GM21576 (cell line): Measurements from ENCODE around the gene TNNC1.

ENCODE experiments used
- ATAC-seq: cut with Tn5 transposase; IDR thresholded peaks from one replicate; pipeline ENCODE4 v1.9.1; 2021; ENCODE audit warnings: mild to moderate bottlenecking, moderate library complexity; ENCODE audit not compliant: unreplicated experiment

The TNNC1 gene

DNA sequence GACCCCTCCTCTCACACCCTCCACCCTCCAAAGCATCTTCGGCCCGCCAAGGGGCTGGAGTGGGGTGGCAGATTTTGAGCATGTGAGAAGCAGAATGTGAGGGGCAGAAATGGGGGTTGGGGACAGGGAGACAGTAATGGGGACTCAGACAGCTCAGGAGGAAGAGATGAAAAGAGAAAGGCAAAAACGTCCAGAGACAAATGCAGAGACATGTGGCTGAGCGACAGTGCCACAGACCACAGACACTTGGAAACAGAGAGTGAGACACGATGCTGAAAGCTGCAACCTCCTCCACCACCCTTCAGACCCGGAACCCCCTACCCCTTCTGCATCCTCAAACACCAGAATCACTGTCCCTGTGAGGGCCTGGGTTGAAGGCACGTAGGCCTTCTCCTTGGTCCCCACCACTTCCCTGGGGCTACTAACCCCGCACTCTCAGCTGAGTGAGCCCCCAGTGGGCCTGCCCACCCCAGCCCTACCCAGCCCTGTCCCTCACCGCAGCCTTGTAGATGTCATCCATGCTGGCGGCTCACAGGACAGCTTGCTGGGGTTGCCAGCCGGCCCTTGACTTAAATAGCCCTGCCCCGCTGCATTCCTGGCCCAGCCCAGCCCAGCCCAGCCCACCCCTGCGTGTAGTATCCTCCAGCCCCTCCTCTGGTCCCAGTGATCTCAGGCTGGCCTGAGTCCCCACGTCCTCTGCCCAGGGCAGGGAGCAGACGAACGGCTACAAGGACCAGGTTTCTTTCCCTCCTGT is at the start of gene TNNC1:
TSS of gene TNNC1 (minus strand) at position 546 of the 754 bp plus-strand sequence. CDS start at position 520, 26 bp downstream.
- ATAC-seq: no peak

GRCh38 chr3:52502808-52503350 is 49.0 kb upstream of the TNNC1 start:
- no peak for ATAC-seq

- no peak for ATAC-seq
Observed at GRCh38 chr3:52502001-52502400, 48.2 kb upstream of the TNNC1 start.

GRCh38 chr3:52501046-52501445 is 47.2 kb upstream of the TNNC1 start:
- no peak for ATAC-seq

DNA sequence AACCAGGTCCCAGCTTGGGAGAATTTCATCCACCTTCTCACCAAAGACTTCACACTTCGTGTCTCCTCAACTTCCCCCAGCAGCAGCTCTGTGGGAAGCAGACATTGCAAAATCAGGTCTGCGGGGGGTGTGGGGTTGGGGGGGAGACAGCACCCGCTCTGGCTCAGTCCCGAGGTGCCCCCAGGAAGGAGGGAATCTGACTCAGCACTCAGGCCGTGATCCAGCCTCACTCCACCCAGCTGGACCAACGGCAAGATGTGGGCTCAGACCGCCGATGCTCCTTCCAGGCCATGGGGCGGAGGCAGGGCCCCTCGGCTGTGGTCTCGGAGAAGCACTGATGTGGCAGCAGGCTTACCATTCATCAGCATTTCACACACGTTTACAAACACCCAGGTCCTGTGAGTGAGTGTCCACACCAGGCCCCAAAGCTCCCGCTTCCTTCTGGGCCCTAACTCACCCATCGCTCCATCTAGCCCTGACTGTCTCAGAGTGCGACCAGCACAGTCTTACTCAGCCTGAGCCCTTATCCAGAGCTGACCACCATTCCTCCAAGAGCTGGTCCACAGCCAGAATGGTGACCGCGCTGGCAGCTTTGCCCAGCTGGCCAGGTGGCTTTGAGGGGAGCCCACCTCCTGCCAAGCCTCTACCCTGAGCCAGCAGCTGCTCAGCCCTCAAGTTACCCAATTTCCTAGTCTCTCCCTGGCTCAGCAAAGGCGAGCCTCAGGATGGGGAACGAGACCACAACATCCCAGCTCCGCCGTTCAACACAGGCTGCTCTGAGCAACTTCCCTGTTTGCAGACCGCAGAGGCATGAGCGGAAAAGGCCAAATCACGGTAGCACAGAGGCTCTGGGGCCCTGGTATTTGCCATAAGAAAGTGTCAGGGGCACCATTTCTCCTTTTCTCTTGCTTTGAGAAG is 44.6 kb upstream of the TNNC1 start:
- no peak for ATAC-seq

DNA sequence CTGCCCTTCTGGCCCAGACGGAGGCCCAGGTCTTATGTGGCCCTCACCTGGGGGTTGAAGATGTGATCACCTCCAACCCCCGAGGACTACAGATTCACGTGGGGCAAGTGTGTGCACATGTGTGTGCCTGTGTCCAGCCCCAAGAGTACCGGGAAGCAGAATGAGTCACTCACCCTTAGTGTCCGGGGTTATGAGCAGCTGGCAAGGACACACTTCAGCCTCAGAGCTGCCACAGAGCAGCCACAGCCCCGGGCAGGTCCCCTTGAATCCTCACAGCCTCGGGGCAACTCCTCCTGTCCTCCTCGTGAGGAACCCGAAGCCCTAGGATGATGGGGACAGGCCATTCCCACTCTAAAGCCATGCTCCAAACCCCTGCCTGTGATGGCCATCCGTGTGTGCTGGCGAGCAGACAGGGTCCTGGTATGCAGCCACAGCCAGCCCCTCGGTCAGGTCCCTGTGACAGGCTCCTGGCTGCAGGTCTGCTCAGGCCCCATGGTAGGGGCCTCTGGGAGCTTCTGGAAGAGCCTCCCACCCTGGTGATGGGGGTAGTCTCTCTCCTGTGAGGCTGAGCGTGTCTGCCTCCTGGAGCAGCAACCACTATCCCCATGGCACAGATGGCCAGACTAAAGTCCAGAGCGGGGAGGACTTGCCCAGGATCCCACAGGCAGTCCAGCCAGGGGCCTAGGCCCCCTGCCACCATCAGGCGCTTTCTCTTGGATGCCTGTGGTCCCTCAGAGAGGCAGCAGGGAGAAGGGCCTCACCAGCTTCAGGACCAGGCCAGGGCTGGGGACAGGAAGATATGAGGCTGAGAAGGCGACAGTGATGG is 42.1 kb upstream of the TNNC1 start:
- ATAC-seq: no peak

GRCh38 chr3:52494886-52495495 is 41.1 kb upstream of the TNNC1 start, which contains the start of gene STAB1:
STAB1 (plus strand) TSS chr3:52495338; CDS start chr3:52495414, 76 bp downstream.
- no peak for ATAC-seq

DNA sequence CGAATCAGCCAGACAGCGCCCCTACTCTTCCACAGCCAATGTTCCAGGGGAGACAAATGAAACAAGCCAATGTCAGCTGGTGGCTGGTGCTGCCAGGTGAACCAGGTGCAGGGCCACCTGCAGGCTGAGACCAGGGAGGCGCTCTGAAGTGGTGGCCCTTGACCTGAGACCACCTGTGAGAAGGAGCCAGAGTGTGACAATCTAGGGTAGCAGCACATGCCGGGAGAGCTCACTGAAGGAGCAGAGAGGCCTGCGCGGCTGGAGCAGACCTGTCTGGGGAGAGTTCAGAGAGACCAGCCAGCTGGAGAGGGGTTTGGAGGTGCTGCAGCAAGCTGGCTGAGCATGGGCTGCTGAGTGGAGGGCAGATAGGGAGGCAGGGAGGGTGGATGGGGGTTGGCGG is 40.6 kb upstream of the TNNC1 start:
- no peak for ATAC-seq

- ATAC-seq: no peak
Observed at GRCh38 chr3:52493232-52494017, 39.6 kb upstream of the TNNC1 start.

GRCh38 chr3:52492059-52492458 is 38.2 kb upstream of the TNNC1 start:
- ATAC-seq: no peak

DNA sequence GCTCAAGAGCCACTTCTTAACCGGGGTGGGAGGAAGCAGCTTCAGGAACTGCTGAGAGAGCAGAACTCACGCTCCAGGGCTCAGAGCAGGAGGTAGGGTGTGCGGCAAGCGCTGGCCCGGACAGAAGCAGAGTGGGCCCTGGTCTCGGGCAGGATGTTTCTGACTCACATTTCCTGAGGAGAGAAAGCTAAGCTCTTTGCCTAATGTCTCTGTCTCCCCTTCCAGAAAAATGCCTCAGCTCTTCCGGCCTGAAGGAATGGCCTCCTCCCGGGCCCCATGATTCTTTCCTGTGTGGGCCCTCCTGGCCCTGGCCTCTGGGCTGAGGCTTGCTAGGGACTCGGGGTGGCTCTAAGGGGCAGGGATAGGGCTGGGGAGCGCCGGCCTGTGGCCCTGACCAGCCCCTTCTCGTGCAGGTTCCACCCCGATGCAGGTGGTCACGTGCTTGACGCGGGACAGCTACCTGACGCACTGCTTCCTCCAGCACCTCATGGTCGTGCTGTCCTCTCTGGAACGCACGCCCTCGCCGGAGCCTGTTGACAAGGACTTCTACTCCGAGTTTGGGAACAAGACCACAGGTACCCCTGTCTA is 37.2 kb upstream of the TNNC1 start:
- ATAC-seq: no peak

GRCh38 chr3:52490035-52490938 is 36.4 kb upstream of the TNNC1 start:
- ATAC-seq: no peak

- ATAC-seq: no peak
Observed at GRCh38 chr3:52489453-52489852, 35.6 kb upstream of the TNNC1 start.

DNA sequence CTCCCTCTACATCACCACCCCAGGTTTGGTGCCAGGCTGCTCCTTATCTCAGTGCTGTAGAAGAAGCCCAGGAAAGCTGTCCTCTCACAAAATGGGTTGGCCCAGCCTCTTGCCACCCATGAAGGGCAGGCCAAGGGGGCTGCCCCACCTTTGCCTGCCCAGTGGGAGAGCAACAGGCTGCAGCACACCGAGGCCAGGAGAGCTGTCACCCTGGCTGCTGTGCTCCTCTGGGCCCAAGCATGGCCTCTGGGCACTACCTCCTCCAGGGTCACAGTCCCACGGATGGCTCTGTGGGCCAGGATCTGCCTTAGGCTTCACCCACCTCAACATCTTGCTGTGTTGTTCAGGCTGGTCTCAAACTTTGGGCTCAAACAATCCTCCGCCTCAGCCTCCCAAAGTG is 34.9 kb upstream of the TNNC1 start:
- no peak for ATAC-seq

GRCh38 chr3:52487788-52488691 is 34.2 kb upstream of the TNNC1 start:
- no peak for ATAC-seq

DNA sequence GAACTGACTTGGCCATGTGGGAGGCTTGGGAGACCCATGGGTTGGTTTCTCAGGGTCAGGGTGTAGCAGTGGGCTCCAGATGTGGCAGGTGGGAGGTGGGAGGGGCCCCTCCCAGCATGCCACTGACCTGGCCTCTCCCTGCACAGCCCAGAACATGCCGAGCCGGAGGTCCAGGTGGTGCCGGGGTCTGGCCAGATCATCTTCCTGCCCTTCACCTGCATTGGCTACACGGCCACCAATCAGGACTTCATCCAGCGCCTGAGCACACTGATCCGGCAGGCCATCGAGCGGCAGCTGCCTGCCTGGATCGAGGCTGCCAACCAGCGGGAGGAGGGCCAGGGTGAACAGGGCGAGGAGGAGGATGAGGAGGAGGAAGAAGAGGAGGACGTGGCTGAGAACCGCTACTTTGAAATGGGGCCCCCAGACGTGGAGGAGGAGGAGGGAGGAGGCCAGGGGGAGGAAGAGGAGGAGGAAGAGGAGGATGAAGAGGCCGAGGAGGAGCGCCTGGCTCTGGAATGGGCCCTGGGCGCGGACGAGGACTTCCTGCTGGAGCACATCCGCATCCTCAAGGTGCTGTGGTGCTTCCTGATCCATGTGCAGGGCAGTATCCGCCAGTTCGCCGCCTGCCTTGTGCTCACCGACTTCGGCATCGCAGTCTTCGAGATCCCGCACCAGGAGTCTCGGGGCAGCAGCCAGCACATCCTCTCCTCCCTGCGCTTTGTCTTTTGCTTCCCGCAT is 33.4 kb upstream of the TNNC1 start:
- ATAC-seq: no peak
